Activated CD4-positive, alpha-beta T cell treated with anti-CD3 and anti-CD28 coated beads, Interleukin-2, amount 50 U/mL, for 24 hours (primary cell): Measurements from ENCODE around the gene PNPLA3.

Experiments
- DNase-seq, 2 donors: peaks; one replicate each; pipeline ENCODE4 v3.0.0-alpha.2; 2020; ENCODE audit warnings: low read depth in 1 of 2, low spot score in 1 of 2

The PNPLA3 gene

GRCh38 chr22:43991316-43992020, 67.9 kb downstream of the PNPLA3 start:
- DNase-seq = no peak

- no peak for DNase-seq
Observed at GRCh38 chr22:43992331-43992821, 68.8 kb downstream of the PNPLA3 start.

- DNase-seq = peak; percentile 13 to 39
Observed at GRCh38 chr22:43993072-43993760, 69.6 kb downstream of the PNPLA3 start.

GRCh38 chr22:43994006-43994405, 70.4 kb downstream of the PNPLA3 start:
- DNase-seq = no peak

- DNase-seq = no peak
Observed at GRCh38 chr22:43994416-43994815, 70.8 kb downstream of the PNPLA3 start.

- DNase-seq = no peak
Observed at GRCh38 chr22:43995057-43995685, 71.6 kb downstream of the PNPLA3 start.

- DNase-seq = no peak
Observed at GRCh38 chr22:43995798-43996169, 72.2 kb downstream of the PNPLA3 start.

- peak; percentile 42 to 54 for DNase-seq
Observed at GRCh38 chr22:43996170-43996980, 72.8 kb downstream of the PNPLA3 start.

GRCh38 chr22:43996981-43997265, 73.3 kb downstream of the PNPLA3 start:
- no peak for DNase-seq
